PFSK-1 (cell line): ENCODE measurements around the gene TEX53.

ENCODE experiments used
- POLR2AphosphoS5 ChIP-seq: IDR thresholded peaks from 2 replicates; pipeline ENCODE4 v1.6.1; 2012; ENCODE audit warnings: low read depth, mild to moderate bottlenecking, control low read depth, low read length, moderate library complexity
- SIN3A ChIP-seq: IDR thresholded peaks from 2 replicates; pipeline ENCODE4 v1.6.1; 2012; ENCODE audit warnings: mild to moderate bottlenecking, low read length, moderate library complexity, borderline replicate concordance; ENCODE audit not compliant: insufficient read depth
- TAF1 ChIP-seq: IDR thresholded peaks from 2 replicates; pipeline ENCODE4 v1.6.1; 2012; ENCODE audit warnings: low read length, control low read depth, borderline replicate concordance; ENCODE audit not compliant: insufficient read depth
- TF ChIP-seq, protein P1 (sequence below), 2 experiments: IDR thresholded peaks; 2 replicates each; pipeline versions ENCODE4 v1.6.1 to v1.8.0; 2011 to 2012; ENCODE audit warnings: low read depth in 2 of 2, low read length in 2 of 2, control low read depth in 1 of 2, inconsistent platforms in 1 of 2, mild to moderate bottlenecking in 1 of 2, moderate library complexity in 1 of 2; ENCODE audit not compliant: insufficient read depth in 1 of 2

DNA sequence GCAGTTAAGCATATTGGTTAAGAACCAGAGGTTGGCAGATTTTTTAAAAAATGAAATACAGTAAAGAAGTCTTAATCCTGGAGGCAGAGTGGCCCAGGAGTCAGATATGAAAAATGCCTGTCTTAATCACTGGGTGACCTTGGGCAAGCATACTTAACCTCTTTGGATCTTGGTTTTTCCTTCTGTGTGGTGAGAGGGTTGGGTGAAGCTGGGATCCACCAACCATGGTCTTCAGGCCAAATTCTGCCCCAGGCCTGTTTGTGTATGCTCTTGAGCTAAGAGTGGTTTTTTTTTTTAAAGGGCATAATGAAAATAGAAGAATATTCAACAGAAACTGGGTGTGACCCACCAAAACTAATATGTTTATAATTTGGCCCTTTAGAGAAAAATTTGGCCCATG is 44.4 kb upstream of the TEX53 start:
- TF ChIP-seq POLR2AphosphoS5 (no peak), SIN3A (no peak), TAF1 (no peak)
- TF ChIP-seq, protein P1, sequence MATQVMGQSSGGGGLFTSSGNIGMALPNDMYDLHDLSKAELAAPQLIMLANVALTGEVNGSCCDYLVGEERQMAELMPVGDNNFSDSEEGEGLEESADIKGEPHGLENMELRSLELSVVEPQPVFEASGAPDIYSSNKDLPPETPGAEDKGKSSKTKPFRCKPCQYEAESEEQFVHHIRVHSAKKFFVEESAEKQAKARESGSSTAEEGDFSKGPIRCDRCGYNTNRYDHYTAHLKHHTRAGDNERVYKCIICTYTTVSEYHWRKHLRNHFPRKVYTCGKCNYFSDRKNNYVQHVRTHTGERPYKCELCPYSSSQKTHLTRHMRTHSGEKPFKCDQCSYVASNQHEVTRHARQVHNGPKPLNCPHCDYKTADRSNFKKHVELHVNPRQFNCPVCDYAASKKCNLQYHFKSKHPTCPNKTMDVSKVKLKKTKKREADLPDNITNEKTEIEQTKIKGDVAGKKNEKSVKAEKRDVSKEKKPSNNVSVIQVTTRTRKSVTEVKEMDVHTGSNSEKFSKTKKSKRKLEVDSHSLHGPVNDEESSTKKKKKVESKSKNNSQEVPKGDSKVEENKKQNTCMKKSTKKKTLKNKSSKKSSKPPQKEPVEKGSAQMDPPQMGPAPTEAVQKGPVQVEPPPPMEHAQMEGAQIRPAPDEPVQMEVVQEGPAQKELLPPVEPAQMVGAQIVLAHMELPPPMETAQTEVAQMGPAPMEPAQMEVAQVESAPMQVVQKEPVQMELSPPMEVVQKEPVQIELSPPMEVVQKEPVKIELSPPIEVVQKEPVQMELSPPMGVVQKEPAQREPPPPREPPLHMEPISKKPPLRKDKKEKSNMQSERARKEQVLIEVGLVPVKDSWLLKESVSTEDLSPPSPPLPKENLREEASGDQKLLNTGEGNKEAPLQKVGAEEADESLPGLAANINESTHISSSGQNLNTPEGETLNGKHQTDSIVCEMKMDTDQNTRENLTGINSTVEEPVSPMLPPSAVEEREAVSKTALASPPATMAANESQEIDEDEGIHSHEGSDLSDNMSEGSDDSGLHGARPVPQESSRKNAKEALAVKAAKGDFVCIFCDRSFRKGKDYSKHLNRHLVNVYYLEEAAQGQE (IDR thresholded peaks at IDR 0.05; ENCODE audit: insufficient read depth in 1 of 2, low read depth in 2 of 2, low read length in 2 of 2), result no peak
